ENCODE measurements around the gene USP15. TPM values are rescaled to one million over a fixed set of nuclear protein-coding genes. Genes with fewer than 3 reads are reported as not detected.

The USP15 gene
- total RNA-seq, 1 experiment from 2014 or later: 35.3 TPM

GRCh38 chr12:62227091-62227490 is 33.1 kb upstream of the USP15 start:
- WGBS (ENCODE audit: extremely low coverage, insufficient read length, low lambda C conversion rate): no CpG with 5 or more reads among the region's 2 CpGs
- no peak for TF ChIP-seq CTCF (conservative IDR thresholded peaks at IDR 0.05)
- no peak overlapping the region for H2BK12ac ChIP-seq (ENCODE audit: insufficient read length, low read depth, low read length)
- H3K4me1 ChIP-seq (ENCODE audit: insufficient read depth, low read length): no peaks in the 10 kb centered on the region
- Mint-ChIP-seq H3K9me3 (no peaks in the 10 kb centered on the region), H3K4me3 (no peak overlapping the region), H3K36me3 (ENCODE audit: insufficient read depth in 1 of 3, low read depth in 3 of 3) (no peaks in the 10 kb centered on the region), H3K27ac (no peak overlapping the region; a peak in 1 of 7 replicates), H3K4me1 (no peaks in the 10 kb centered on the region), H3K27me3 (ENCODE audit: low read depth) (no peaks in the 10 kb centered on the region)
- H3K79me2 ChIP-seq (ENCODE audit: insufficient read depth, low read length): no peaks in the 10 kb centered on the region
- H2BK5ac ChIP-seq (ENCODE audit: insufficient read length, low read length): no peak overlapping the region
- H2AK5ac ChIP-seq (ENCODE audit: insufficient read length, low read length): no peak overlapping the region
- H4K91ac ChIP-seq (ENCODE audit: insufficient read length, low read depth, low read length): no peak overlapping the region
- no peak overlapping the region for H3K27ac ChIP-seq (ENCODE audit: insufficient read length, low read depth, low read length)
- H3K18ac ChIP-seq (ENCODE audit: insufficient read length, low read depth, low read length): no peak overlapping the region
- no peaks in the 10 kb centered on the region for H3K79me1 ChIP-seq (ENCODE audit: insufficient read depth, low read depth, low read length, poor library complexity, severe bottlenecking)
- H2BK120ac ChIP-seq (ENCODE audit: low read depth, low read length, poor library complexity, severe bottlenecking): no peak overlapping the region
- H3K23ac ChIP-seq (ENCODE audit: insufficient read length, low read depth, low read length): no peak overlapping the region
- no peak overlapping the region for H4K5ac ChIP-seq (ENCODE audit: insufficient read length, low read depth, low read length)
- no peaks in the 10 kb centered on the region for H3K27me3 ChIP-seq (ENCODE audit: insufficient read depth, low read length)
- H4K8ac ChIP-seq (replicated peaks; ENCODE audit: insufficient read length, low read depth, low read length): no peak overlapping the region
- H2BK15ac ChIP-seq (ENCODE audit: low read depth, low read length): no peak overlapping the region
- no peaks in the 10 kb centered on the region for H3K9me3 ChIP-seq (ENCODE audit: control insufficient read depth, low read depth, low read length)
- no peak overlapping the region for H3K4me2 ChIP-seq (ENCODE audit: insufficient read depth, insufficient read length, low read length)
- H3T11ph ChIP-seq (ENCODE audit: low read length): no peak overlapping the region
- H2AFZ ChIP-seq (ENCODE audit: low read length): no peak overlapping the region
- no peak overlapping the region for H3K56ac ChIP-seq (ENCODE audit: insufficient read length, low read depth, low read length)
- H2BK20ac ChIP-seq (ENCODE audit: low read depth, low read length, poor library complexity, severe bottlenecking): no peak overlapping the region
- no peaks in the 10 kb centered on the region for H3K23me2 ChIP-seq (ENCODE audit: insufficient read length, low read depth, low read length, poor library complexity, severe bottlenecking)
- H3K4ac ChIP-seq (ENCODE audit: low read depth, low read length): no peak overlapping the region
- no peak overlapping the region for H3K14ac ChIP-seq (ENCODE audit: insufficient read depth, low read length)
- no peaks in the 10 kb centered on the region for H4K20me1 ChIP-seq (ENCODE audit: control insufficient read depth, insufficient read depth, insufficient read length)
- no peak overlapping the region for H3K9ac ChIP-seq (ENCODE audit: extremely low read depth, insufficient read length, low read length)
- DNase-seq: no peak
